H1 (cell line): ENCODE measurements around the gene ASIC5. TPM values are rescaled to one million over a fixed set of nuclear protein-coding genes. Genes with fewer than 3 reads are reported as not detected.

Experiments
- CTCF ChIA-PET: fragments of 300-600 bp; sonication (Branson Sonifier 250); formaldehyde crosslinking; loops from one replicate; lab custom pipeline; 2021; ENCODE audit not compliant: partially characterized antibody; lab: Charles Lee
- POLR2A ChIA-PET: fragments of 300-600 bp; sonication (Branson Sonifier 250); formaldehyde crosslinking; loops from one replicate; lab custom pipeline; 2021; ENCODE audit warnings: inconsistent platforms; ENCODE audit not compliant: partially characterized antibody; lab: Charles Lee
- DNase-seq, 2 experiments: peaks; one replicate each; pipeline versions ENCODE4 v3.0.0 to v3.0.0-alpha.2; 2010 to 2022; ENCODE audit warnings: low spot score in 2 of 2, low read depth in 1 of 2, mixed read lengths in 1 of 2
- FAIRE-seq: peaks from 2 replicates; lab custom pipeline; 2011; peaks lifted over from hg19 to GRCh38; lab: Jason Lieb, UNC
- H2AFZ ChIP-seq: 2 replicates; pipeline ENCODE4 v1.8.1; 2012; ENCODE audit warnings: low read length, inconsistent platforms
- H2AK5ac ChIP-seq: 2 replicates; pipeline ENCODE4 v1.6.1; 2013; ENCODE audit warnings: low read depth, low read length
- H2BK120ac ChIP-seq: replicated peaks from 2 replicates; pipeline ENCODE3; 2013; ENCODE audit warnings: low read depth, low read length, inconsistent platforms
- H2BK12ac ChIP-seq: 2 replicates; pipeline ENCODE4 v1.6.1; 2013; ENCODE audit warnings: low read depth, low read length
- H2BK15ac ChIP-seq: 2 replicates; pipeline ENCODE4 v1.6.1; 2013; ENCODE audit warnings: low read length
- H2BK20ac ChIP-seq: 2 replicates; pipeline ENCODE4 v1.6.1; 2013; ENCODE audit warnings: low read length
- H2BK5ac ChIP-seq: 2 replicates; pipeline ENCODE4 v1.6.1; 2013; ENCODE audit warnings: low read depth, low read length
- H3K14ac ChIP-seq: 2 replicates; pipeline ENCODE4 v1.6.1; 2013; ENCODE audit warnings: inconsistent platforms; ENCODE audit not compliant: insufficient read length
- H3K18ac ChIP-seq: 2 replicates; pipeline ENCODE4 v1.6.1; 2013; ENCODE audit warnings: low read length; ENCODE audit errors: extremely low read depth
- H3K23ac ChIP-seq: 2 replicates; pipeline ENCODE4 v1.6.1; 2013; ENCODE audit warnings: inconsistent platforms; ENCODE audit not compliant: insufficient read length
- H3K23me2 ChIP-seq: 2 replicates; pipeline ENCODE4 v1.6.1; 2013; ENCODE audit warnings: low read depth, low read length
- H3K27ac ChIP-seq: 2 replicates; pipeline ENCODE4 v1.6.1; 2011; ENCODE audit warnings: low read depth, low read length, inconsistent platforms
- H3K27me3 ChIP-seq, 4 experiments: replicated peaks in 1 of 4; 1 replicate in 1 of 4; 2 replicates in 3 of 4; pipeline versions ENCODE4 v1.6.1 to v1.8.1; 2011 to 2013; ENCODE audit warnings: low read length in 3 of 4, mild to moderate bottlenecking in 3 of 4, inconsistent platforms in 2 of 4, mixed read lengths in 2 of 4, moderate library complexity in 1 of 4; ENCODE audit not compliant: control insufficient read depth in 3 of 4, insufficient read depth in 3 of 4; ENCODE audit errors: extremely low read depth in 1 of 4
- H3K36me3 ChIP-seq, 4 experiments: 2 replicates each; pipeline versions ENCODE4 v1.6.1 to v1.8.1; 2011 to 2013; ENCODE audit warnings: mild to moderate bottlenecking in 4 of 4, low read length in 3 of 4, moderate library complexity in 2 of 4, control low read depth in 1 of 4, inconsistent platforms in 1 of 4; ENCODE audit not compliant: insufficient read depth in 4 of 4, control insufficient read depth in 2 of 4
- H3K4ac ChIP-seq: replicated peaks from 2 replicates; pipeline ENCODE3; 2013; ENCODE audit warnings: low read length, low read depth, mixed read lengths, inconsistent platforms; ENCODE audit not compliant: insufficient read length
- H3K4me1 ChIP-seq, 4 experiments: replicated peaks in 1 of 4; 1 replicate in 1 of 4; 2 replicates in 3 of 4; pipeline versions ENCODE4 v1.6.1 to v1.8.1; 2011 to 2013; ENCODE audit warnings: low read length in 3 of 4, inconsistent platforms in 2 of 4, mixed read lengths in 1 of 4; ENCODE audit not compliant: insufficient read depth in 4 of 4, control insufficient read depth in 3 of 4
- H3K4me2 ChIP-seq, 2 experiments: 2 replicates each; pipeline versions ENCODE4 v1.6.1 to v1.8.1; 2011 to 2013; ENCODE audit warnings: low read depth in 2 of 2, low read length in 2 of 2, control low read depth in 1 of 2, inconsistent platforms in 1 of 2, mild to moderate bottlenecking in 1 of 2; ENCODE audit not compliant: insufficient read depth in 1 of 2
- H3K4me3 ChIP-seq, 4 experiments: fragments of 200-600, 300-600 bp in 1 of 4; sonication (generic), shearing (Covaris generic), sonication (Bioruptor Twin) in 1 of 4; 2 replicates each; pipeline versions ENCODE4 v1.5.1 to v1.8.1; 2011 to 2016; ENCODE audit warnings: low read length in 4 of 4, low read depth in 3 of 4, control low read depth in 2 of 4, inconsistent platforms in 2 of 4, mild to moderate bottlenecking in 2 of 4, mixed read lengths in 1 of 4, moderate library complexity in 1 of 4; ENCODE audit not compliant: insufficient read depth in 2 of 4; ENCODE audit errors: extremely low read depth in 1 of 4
- H3K56ac ChIP-seq: replicated peaks from 2 replicates; pipeline ENCODE3; 2013; ENCODE audit warnings: low read depth, mild to moderate bottlenecking, mixed read lengths, low read length, inconsistent platforms; ENCODE audit not compliant: insufficient read length
- H3K79me1 ChIP-seq: 2 replicates; pipeline ENCODE4 v1.6.1; 2013; ENCODE audit warnings: low read depth, low read length, control low read depth
- H3K79me2 ChIP-seq, 2 experiments: 2 replicates each; pipeline versions ENCODE4 v1.6.1 to v1.8.1; 2012 to 2013; ENCODE audit warnings: low read length in 2 of 2, mild to moderate bottlenecking in 2 of 2, inconsistent platforms in 1 of 2; ENCODE audit not compliant: insufficient read depth in 2 of 2, control insufficient read depth in 1 of 2
- H3K9ac ChIP-seq, 4 experiments: replicated peaks in 1 of 4; 1 replicate in 1 of 4; 2 replicates in 3 of 4; pipeline versions ENCODE4 v1.6.1 to v1.8.1; 2011 to 2013; ENCODE audit warnings: low read depth in 3 of 4, low read length in 3 of 4, control low read depth in 2 of 4, mild to moderate bottlenecking in 2 of 4, moderate library complexity in 2 of 4, inconsistent platforms in 1 of 4; ENCODE audit errors: extremely low read depth in 1 of 4
- H3K9me3 ChIP-seq, 2 experiments: 2 replicates each; pipeline versions ENCODE4 v1.6.1 to v1.8.1; 2012 to 2013; ENCODE audit warnings: mild to moderate bottlenecking in 2 of 2, moderate library complexity in 2 of 2, control low read depth in 1 of 2, inconsistent platforms in 1 of 2, low read depth in 1 of 2, low read length in 1 of 2, mixed read lengths in 1 of 2; ENCODE audit not compliant: insufficient read depth in 2 of 2
- H4K20me1 ChIP-seq, 2 experiments: replicated peaks in 1 of 2; 2 replicates each; pipeline versions ENCODE3 to v1.8.1; 2011 to 2013; ENCODE audit warnings: inconsistent platforms in 2 of 2, low read length in 2 of 2, mild to moderate bottlenecking in 1 of 2; ENCODE audit not compliant: insufficient read depth in 2 of 2, control insufficient read depth in 1 of 2
- H4K5ac ChIP-seq: 2 replicates; pipeline ENCODE4 v1.6.1; 2013; ENCODE audit warnings: low read length, low read depth, mixed read lengths, inconsistent platforms; ENCODE audit not compliant: insufficient read length
- H4K8ac ChIP-seq: 2 replicates; pipeline ENCODE4 v1.8.0; 2013; ENCODE audit warnings: mild to moderate bottlenecking, moderate library complexity, low read length, inconsistent platforms; ENCODE audit not compliant: insufficient read depth; ENCODE audit errors: extremely low read depth
- H4K91ac ChIP-seq: replicated peaks from 2 replicates; pipeline ENCODE3; 2013; ENCODE audit warnings: low read length, mixed read lengths, inconsistent platforms; ENCODE audit not compliant: insufficient read length
- BCL11A ChIP-seq, 2 experiments: IDR thresholded peaks; one replicate each; pipeline ENCODE4 v1.6.1; 2011; ENCODE audit warnings: low read depth in 2 of 2, low read length in 2 of 2, mild to moderate bottlenecking in 2 of 2
- CTBP2 ChIP-seq: IDR thresholded peaks from 2 replicates; pipeline ENCODE4 v1.7.0; 2011; ENCODE audit warnings: borderline replicate concordance, mild to moderate bottlenecking, moderate library complexity, mixed read lengths, low read length; ENCODE audit not compliant: insufficient read depth, insufficient read length
- E2F6 ChIP-seq: IDR thresholded peaks from 2 replicates; pipeline ENCODE4 v1.6.1; 2012; ENCODE audit warnings: inconsistent platforms
- EZH2 ChIP-seq: fragments of 200-600 bp; sonication (generic); IDR thresholded peaks from 2 replicates; pipeline ENCODE4 v1.7.1; 2012; ENCODE audit warnings: low read depth, mild to moderate bottlenecking, moderate library complexity, low read length, inconsistent platforms; ENCODE audit not compliant: severe bottlenecking
- KDM5A ChIP-seq: fragments of 200-600 bp; IDR thresholded peaks from 2 replicates; pipeline ENCODE4 v1.7.1; 2012; ENCODE audit warnings: mild to moderate bottlenecking, low read length, inconsistent platforms, mixed read lengths
- MAX ChIP-seq: IDR thresholded peaks from 2 replicates; pipeline ENCODE4 v1.6.1; 2012; ENCODE audit warnings: inconsistent platforms
- RAD21 ChIP-seq, 2 experiments: IDR thresholded peaks in 1 of 2; conservative IDR thresholded peaks in 1 of 2; 2 replicates each; pipeline ENCODE4 v1.6.1; 2011; ENCODE audit warnings: low read depth in 2 of 2, low read length in 2 of 2, improper control_type of control experiment in 1 of 2, inconsistent platforms in 1 of 2, mild to moderate bottlenecking in 1 of 2, moderate library complexity in 1 of 2
- SP1 ChIP-seq: IDR thresholded peaks from 2 replicates; pipeline ENCODE4 v1.6.1; 2011; ENCODE audit warnings: low read depth, low read length
- SP2 ChIP-seq: IDR thresholded peaks from 2 replicates; pipeline ENCODE4 v1.6.1; 2012; ENCODE audit warnings: mild to moderate bottlenecking, low read length, inconsistent platforms
- TAF1 ChIP-seq: IDR thresholded peaks from 2 replicates; pipeline ENCODE4 v1.6.1; 2011; ENCODE audit warnings: mild to moderate bottlenecking, low read depth, low read length
- TCF12 ChIP-seq: IDR thresholded peaks from 2 replicates; pipeline ENCODE4 v1.6.1; 2011; ENCODE audit warnings: low read depth, mild to moderate bottlenecking, low read length
- USF2 ChIP-seq: IDR thresholded peaks from 2 replicates; pipeline ENCODE4 v1.6.1; 2011; ENCODE audit warnings: low read length, improper control_type of control experiment
- WGBS, 2 experiments: shearing (Covaris generic) in 1 of 2; methylation state at CpG; one replicate each; pipeline versions ENCODE4 v1.1.6 to v1.1.7; 2013 to 2015; ENCODE audit warnings: low lambda C conversion rate in 2 of 2, mixed read lengths in 2 of 2, inconsistent platforms in 1 of 2, low coverage in 1 of 2, missing lambda C conversion rate in 1 of 2; ENCODE audit not compliant: insufficient replicate concordance in 2 of 2, insufficient coverage in 1 of 2, insufficient read length in 1 of 2; ENCODE audit errors: extremely low coverage in 1 of 2, missing lambda C conversion rate in 1 of 2; 5-methylcytosine and 5-hydroxymethylcytosine counted together
- polyA plus RNA-seq, 7 experiments: library from polyadenylated mRNA; depleted of rRNA in 3 of 7; stranded (reverse) in 5 of 7; unstranded in 2 of 7; fragments of >200 nt in 5 of 7; fragments of 200-250 nt in 2 of 7; gene quantifications; 1 replicate in 5 of 7; 2 replicates in 1 of 7; 4 replicates in 1 of 7; pipeline versions ENCODE4 v1.2.1 to v1.2.3, GENCODE V29; 2011 to 2013; ENCODE audit warnings: missing spikeins in 2 of 7, mixed read lengths in 2 of 7
- total RNA-seq: library from RNA; stranded (reverse); fragmentation: NEBNext Ultra II Directional; extraction: Animal tissue kit (Norgen Biotek cat#: 25700); gene quantifications from 2 replicates; pipeline ENCODE4 v1.2.1, GENCODE V29; 2021

ASIC5 gene
- total and polyA plus RNA-seq, 2 of the 8 experiments (the other 6 are each of a cell fraction or from before 2014, with no cell fraction given) = not detected

- no peak for DNase-seq
- TF ChIP-seq TCF12 (no peak), EZH2 (no peak), SP1 (no peak), RAD21 (IDR thresholded peaks at IDR 0.05 in 1 of 2, conservative IDR thresholded peaks at IDR 0.05 in 1 of 2; ENCODE audit: low read depth in 2 of 2, low read length in 2 of 2) (no peak), MAX (no peak), TAF1 (no peak), SP2 (no peak), CTBP2 (no peak), BCL11A (IDR thresholded peaks at IDR 0.05; ENCODE audit: low read depth in 2 of 2, low read length in 2 of 2) (no peak), KDM5A (no peak), E2F6 (no peak), USF2 (no peak)
These were observed 48.7 kb upstream of the ASIC5 start for GRCh38 chr4:155914782-155915181.

More at GRCh38 chr4:155914782-155915181, 48.7 kb upstream of the ASIC5 start:
- Histone ChIP-seq H3K9ac (no peak overlapping the region), H3K14ac (no peak overlapping the region), H2BK20ac (no peak overlapping the region), H2BK12ac (no peak overlapping the region), H3K23me2 (no peaks in the 10 kb centered on the region), H3K79me1 (no peaks in the 10 kb centered on the region), H3K9me3 (no peaks in the 10 kb centered on the region), H2BK5ac (no peak overlapping the region), H2BK120ac (no peak overlapping the region), H3K79me2 (no peaks in the 10 kb centered on the region), H3K4ac (no peak overlapping the region), H4K20me1 (no peaks in the 10 kb centered on the region), H3K23ac (no peak overlapping the region), H3K18ac (no peak overlapping the region), H2AFZ (no peak overlapping the region), H4K5ac (no peak overlapping the region), H3K27me3 (no peaks in the 10 kb centered on the region), H3K56ac (no peak overlapping the region), H3K4me3 (no peak overlapping the region), H3K4me1 (no peaks in the 10 kb centered on the region), H2BK15ac (no peak overlapping the region), H2AK5ac (no peak overlapping the region), H3K36me3 (no peaks in the 10 kb centered on the region), H3K4me2 (no peak overlapping the region), H3K27ac (no peak overlapping the region), H4K8ac (no peak overlapping the region), H4K91ac (no peak overlapping the region)
- CTCF ChIA-PET = no interaction called here
- POLR2A ChIA-PET = no interaction called here
- no peak for FAIRE-seq
- 70% methylated on average over 5 of the region's 5 CpGs; no CpG with 5 or more reads in 1 of the 2 experiments for WGBS, 2 experiments
